Kasumi-1 (cell line): Measurements from ENCODE around the gene AIF1L.
A peak's percentile ranks its signal among the peaks of the same experiment; 100 is the strongest.
"Not testable (repeated sequence)": the region's sequence is repeated elsewhere in the genome, so short reads cannot be mapped to it uniquely, and the experiment has no call there.

Experiments
- DNase-seq, 2 experiments: peaks; one replicate each; lab custom pipeline; 2025; lab: John Stamatoyannopoulos, UW

The AIF1L gene

DNA sequence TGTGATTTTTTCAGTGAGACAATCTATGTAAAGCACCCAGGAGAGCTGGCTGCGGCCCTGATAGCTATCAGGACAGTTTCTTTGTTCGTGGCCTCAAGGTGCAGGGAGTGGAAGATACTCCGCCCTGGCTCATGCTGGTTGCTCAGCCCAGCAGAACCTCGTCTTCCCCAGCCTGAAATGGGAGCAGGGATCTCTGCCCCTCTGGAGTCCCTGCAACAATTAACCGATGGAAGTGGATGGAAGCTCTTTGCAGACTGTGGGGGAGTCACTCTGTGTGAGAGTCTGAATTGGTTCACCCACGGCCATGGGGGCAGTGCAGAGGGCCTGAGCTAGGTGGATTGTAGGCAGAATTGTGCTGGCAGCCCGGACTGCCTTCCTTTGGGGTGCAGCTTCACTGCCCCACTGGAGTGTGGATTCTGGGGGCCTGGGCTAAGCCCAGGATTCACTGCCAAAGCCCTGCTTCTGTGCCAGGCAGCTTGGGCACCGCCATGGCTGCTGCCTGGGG lies 2.8 kb downstream of the AIF1L start:
- DNase-seq, result no peak

DNA sequence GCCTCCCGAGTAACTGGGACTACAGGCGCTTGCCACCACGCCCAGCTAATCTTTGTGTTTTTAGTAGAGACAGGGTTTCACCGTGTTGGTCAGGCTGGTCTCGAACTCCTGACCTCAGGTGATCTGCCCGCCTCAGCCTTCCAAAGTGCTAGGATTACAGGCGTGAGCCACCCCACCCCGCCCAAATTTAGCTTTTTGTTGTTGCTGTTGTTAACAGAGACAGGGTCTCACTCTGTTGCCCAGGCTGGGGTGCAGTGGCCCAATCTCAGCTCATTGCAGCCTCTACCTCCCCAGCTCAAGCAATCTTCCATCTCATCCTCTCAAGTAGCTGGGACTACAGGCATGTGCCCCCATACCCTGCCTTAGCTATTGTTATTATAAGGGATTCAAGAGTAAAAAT lies 3.5 kb downstream of the AIF1L start:
- not testable (repeated sequence) for DNase-seq

DNA sequence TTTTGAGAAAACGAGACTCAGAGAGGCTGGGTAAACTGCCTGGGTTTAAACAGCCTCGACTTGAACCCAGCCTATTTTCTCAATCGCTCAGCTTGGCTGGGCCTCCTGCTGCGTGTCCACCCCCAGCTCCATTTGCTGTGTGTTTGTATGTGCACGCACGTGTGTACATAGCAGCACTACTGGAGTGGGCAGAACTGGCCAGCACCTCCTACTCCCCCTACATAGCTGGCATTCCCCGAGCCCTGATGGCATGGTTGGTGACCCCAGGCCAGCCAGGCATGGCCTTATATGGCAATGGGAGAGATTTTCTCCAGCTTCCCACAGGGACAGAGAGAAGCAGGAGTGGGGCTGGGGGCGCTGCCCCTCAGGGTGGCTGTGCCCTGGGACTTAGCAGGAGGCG lies 4.1 kb downstream of the AIF1L start:
- no peak for DNase-seq

DNA sequence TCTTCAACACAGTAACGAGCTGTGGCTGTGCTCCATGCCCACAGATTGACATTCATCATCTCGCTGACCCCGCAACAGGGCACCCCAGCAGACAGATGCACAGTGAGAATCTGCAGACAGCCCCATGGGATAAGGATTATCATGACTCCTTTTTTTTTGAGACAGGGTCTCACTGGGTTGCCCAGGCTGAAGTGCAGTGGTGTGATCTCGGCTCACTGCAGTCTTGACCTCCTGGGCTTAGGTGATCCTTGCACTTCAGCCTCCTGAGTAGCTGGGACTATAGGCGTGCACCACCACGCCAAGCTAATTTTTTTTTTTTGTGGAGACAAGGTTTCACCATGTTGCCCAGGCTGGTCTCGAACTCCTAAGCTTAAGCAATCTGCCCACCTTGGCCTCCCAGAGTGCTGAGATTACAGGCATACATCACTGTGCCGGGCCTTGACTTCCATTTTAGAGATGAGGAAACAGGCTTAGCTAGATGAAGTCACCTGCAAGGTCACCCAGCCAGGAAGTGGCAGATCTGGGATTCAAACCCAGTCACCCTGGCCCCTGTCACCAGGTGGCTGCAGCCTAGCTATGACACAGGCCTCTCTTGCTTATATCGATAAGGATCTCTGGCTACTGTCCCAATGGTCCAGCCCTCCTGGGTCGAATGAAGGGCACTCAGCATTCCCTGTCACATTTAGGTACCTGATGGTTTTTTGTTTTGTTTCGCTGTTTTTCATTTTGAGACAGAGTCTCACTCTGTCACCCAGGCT lies 5.1 kb downstream of the AIF1L start:
- DNase-seq, result no peak

DNA sequence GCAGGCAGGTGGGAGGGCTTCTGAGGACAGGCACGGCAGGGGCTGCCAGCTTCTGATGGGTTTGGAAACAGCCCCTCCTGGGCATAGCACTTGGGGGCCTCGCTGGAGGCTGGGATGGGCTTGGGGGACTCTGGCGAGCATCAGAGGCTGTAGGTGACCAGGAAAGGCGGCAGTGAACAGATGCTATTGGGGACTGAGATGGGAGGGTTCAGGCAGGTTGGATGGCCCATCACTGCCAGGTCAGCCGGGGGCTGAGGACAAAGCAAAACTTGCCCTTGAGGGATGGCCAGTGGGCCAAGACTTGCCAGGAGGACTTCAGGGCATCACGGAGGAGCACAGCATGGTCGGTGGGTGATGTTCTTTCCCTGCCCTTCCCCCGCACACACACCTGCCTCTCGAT lies 6.7 kb downstream of the AIF1L start:
- DNase-seq, result no peak

DNA sequence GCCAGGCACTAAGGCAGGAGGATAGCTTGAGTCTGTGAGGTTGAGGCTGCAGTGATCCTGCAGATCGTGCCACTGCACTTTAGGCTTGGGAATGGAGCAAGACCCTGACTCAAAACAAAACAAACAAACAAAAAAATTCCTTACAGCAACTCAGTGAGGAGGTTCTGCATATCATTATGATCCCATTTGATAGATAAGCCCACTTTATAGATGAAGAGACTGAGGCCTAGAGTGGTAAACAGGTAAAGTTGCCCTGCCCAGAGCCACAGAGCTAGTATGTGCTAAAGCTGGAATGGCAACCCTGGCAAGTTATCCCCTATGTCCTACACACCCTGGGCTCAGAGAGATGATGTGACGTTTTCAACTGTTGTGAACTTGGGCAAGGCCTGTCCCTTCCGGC lies 7.2 kb downstream of the AIF1L start:
- no peak for DNase-seq

DNA sequence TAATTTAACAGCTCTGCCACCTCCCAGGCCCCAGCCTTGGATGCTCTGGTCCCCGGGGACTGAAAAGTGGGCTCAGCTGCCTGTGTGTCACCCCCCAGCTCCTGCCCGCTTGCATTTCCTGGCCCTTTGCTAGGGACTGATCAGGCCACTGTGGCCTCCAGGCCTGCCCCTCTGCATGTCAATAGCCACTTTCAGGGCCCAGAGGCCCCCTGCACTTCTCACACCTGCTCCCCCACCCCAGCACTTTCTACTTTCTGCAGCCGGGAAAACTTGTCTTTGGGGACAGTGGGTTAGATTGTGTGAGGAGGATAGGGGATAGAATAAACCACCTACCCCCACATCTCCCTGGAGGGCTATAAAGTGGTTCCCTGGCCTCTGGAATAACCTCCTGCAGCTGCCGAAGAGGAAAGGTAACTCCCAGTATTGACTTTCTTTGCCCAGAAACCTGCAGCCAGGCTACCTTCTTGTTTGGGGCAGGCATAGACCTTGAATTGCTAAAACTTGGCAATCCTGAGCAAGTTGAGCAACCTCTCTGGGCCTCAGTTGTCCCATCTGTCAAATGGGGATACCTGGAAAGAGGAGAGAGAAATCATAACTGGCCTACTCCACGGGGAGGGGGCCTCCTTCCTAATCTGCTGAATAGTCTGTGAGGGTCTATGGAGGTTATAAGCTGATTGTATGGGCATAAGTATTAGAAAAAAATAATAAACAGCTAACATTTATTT lies 7.8 kb downstream of the AIF1L start:
- DNase-seq, result no peak

DNA sequence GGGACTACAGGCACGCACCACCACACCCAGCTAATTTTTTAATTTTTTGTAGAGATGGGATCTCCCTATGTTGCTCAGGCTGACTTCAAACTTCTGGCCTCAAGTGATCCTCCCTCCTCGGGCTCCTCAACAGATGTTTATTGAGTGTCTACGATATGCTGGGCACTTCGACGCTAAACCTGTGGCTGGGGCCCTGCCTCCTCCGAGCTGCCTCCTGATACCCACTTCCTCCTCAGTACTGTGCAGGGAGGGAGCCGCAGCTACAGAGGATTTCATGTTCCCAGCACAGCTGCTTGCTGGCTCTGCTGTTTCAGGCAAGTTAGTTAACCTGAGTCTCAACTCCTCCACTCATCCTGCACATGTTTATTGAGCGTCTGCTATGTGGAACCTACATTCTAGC lies 9.6 kb downstream of the AIF1L start:
- DNase-seq, result no peak

DNA sequence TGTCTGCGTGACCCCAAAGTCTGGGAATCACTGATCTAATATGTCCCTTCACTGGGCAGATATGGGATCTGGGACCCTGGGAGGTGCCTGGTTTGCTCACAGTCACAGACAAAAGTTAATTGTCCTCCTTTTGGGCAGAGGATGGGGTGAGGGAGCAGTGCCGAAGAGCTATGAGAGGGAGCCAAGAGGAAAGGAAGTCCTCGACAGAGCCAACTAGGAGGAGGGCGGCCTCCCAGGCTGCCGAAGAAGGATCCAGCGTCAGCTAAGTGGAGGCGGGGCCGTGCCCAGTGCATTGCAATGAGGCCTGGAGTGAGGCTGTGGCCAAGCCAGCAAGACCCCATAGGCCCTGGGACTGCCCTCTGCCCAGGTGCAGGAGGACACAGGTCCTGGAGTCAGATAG lies 11.4 kb downstream of the AIF1L start:
- no peak for DNase-seq

DNA sequence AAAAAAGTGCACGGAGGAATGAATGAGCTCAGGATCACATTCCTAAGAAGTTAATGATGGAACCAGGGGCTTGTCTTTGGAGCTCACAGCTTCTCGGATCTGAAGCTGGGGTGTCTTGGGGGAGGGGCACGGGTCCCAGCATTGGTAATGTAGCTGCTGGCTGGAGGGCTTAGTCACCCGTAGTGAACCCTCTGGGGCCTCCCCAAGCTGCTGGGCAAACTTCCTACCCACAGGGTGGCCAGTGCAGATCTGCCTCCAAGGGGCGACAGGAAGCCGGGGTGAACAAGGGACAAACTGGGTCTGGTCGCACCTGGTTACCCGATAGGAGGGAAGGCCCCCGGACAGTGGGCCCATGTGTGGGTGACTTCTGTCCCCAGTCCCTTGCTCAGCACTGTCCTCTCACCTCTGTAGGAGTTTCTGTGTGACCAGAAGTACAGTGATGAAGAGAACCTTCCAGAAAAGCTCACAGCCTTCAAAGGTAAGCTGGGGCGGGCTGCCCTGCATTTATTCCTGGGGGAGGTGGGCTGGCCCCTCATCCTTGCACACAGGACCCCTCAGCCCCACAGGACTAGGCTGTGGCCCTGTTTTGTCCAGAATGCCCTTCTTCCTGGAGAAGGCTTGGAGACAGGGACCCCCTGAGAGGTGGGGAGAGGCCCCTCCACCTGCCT lies 15.0 kb downstream of the AIF1L start:
- no peak for DNase-seq

DNA sequence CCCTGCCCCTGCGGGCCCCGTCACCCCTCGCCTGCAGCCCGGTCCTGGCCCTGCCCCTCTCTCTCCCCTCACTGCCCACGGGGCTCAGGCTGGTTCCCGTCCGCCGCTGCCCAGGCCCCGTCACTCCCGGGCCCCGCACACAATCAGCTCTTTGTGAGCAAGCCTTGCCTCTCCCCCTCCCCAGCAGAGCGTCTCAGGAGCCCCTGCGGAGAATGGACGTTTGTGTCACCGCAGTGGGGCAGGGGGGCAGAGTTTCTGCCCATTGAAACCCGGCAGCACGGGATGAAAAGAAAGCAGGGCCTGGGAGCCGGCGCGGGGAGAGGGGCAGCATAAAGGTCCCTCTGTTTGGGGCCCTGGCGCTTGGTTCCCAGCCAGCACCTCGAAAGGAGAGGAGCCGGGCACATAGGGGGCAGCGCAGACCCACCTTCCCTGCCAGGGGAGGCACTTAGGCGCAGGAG lies 15.6 kb downstream of the AIF1L start:
- no peak for DNase-seq

DNA sequence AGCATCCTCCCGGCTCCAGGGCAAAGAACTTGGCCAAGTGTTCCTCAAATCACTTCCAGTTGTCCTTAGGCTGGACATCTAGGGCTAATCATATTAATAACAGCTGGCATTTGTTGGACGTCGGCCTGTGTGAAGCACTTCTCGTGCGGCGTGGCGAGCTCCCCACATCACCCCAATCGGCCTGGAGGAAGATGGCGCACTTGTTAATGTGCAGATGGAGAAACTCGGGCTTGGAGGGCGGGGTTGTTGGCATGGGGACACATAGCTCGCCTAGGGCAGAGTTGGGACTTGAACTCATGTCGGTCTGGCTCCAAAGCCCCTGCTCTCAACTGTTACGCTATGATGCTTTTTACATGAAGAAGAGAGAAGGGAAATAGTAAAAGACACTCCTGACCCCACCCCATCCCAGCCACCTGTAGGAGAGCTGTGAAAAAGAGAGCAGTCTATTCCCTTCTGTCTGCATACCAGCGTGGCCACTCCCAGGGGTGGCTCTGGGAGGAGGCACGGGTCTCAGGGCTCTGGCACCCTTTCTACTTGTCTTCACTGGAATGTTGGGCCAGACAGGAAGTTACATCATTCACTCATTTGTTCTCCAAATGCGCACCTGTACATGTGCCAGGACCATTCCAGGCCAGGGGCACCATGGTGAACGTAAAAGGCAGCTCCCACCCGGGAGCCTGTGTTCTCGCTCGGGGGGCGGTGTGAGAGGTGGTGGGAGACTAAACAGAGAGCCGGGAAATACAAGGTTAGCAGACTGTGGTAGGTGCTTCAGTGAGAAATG lies 16.2 kb downstream of the AIF1L start:
- no peak for DNase-seq

DNA sequence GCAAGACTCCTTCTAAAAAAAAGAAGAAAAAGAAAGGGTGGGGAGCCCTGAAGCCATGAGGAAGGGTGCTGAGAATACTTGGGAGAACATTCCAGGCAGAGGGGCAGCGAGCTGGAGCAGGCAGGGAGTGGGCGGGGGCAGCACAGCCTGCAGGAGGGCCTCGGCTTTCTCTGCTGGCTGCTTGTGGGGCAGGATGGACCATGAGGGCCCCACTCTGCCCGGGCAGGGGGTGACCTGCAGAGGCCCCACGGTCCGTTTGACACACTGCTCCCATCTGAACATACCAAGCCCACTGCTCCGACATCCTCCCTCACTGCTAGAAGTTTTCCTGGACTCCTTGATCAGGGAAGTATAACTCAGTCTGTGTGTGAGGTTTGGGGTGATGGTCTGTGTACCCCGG lies 17.3 kb downstream of the AIF1L start:
- DNase-seq, result no peak

DNA sequence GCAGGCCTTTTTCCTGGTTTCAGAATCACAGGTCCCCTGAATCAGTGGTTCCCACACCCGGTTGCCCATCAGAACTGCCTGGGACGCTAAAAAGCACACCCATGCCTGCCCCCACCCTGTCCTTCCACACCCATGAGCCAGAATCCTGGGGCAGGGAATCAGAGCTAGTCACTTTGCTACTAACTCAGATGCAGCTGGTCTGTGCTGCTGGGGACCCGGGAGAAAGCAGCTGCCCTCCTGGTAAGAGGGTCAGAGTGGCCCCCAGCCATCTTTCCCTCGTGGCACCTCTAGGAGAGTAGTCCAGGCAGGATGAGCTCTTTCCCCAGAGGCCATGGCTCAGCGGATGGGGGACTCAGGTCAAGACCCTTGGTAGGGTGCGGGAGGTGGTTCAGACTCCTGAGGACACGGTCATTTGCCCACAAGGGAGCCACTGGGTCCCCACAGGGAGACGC lies 17.8 kb downstream of the AIF1L start:
- no peak for DNase-seq

DNA sequence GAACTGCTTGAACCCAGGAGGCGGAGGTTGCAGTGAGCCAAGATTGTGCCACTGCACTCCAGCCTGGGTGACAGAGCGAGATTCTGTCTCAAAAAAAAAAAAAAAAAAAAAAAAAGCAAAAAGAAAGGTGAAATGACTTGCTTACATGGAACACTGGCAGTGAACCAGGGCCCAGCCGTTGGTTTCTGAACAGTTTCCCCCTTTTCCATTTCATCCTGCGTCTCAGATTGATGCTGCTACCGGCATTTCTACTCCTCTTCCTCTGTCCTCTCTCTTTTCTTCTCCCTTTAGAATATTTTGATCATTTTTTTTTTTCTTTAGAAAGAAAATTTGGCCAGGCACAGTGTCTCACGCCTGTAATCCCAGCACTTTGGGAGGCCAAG lies 19.0 kb downstream of the AIF1L start:
- not testable (repeated sequence) for DNase-seq

DNA sequence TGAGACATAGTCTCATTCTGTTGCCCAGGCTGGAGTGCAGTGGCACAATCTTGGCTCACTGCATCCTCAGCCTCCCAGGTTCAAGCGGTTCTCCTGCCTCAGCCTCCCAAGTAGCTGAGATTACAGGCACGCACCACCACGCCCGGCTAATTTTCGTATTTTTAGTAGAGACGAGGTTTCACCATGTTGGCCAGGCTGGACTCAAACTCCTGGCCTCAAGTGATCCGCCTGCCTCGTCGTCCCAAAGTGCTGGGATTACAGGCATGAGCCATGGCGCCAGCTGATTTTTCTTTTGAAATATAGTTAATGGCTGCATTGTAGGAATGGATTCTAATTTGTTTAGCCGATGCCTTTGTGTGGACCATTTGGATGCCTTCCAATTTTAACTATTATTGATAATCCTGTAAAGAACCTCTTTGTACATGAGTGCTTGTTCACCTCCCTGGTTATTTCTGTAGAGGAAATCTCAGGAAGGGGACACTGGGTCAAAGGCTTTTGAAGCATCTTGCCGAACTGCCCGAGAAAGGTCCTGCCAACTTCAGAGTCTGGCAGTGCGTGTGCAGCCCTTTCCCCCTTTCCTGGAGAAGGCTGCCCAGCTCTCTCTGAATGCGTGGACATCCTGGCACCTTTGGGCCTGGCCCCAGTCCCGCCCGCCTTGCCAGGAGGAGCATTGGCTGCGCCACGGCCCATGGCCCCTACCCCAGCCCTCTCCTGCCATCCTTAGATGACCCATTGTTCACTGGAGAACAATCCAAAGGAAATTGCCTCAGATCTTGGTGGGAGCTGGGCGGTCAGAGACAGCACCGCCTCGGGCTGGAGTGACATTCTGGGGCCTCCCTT lies 20.2 kb downstream of the AIF1L start:
- DNase-seq, result no peak

DNA sequence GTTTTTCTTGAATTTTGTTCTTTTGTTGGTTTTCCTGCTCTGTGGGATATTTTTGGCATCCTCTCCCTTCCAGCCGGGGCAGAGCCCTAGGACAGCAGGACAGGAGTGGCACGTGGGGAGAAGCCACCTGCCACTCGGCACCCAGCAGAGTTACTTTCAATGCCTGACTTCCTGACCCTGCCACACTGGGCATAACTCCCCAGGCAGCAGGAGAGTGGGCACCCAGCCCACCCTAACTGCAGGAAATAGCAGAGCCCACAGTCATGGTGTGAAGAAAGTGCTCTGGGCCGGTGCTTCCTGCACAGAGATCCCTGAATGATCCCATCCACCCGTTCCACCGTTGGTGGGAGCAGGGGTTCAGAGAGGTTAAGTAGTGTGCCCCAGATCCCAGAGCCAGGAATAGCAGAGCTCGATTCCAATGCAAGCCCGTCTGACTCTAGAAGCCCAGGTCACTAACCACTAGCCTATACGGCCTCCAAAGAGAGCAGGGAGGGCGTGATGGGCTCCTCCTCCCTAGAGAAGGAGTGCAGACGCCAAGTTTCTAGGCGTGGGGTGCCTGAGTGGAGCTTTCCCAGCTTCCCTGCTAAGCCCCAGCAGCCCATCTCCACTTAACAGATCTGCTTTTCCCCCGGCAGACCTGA lies 20.9 kb downstream of the AIF1L start:
- DNase-seq, result peak; percentile 54 to 77

DNA sequence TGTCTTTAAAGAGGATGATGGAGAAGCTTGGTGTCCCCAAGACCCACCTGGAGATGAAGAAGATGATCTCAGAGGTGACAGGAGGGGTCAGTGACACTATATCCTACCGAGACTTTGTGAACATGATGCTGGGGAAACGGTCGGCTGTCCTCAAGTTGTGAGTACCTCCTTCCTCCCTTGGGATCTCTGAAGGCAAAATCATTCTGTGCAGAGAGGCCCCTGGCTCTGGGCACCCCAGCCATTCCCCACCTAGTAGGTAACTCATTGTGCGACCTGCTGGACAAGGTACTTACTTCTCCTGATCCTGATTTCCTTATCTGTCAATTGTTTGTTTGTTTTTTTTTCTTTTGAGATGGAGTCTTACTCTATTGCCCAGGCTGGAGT lies 21.4 kb downstream of the AIF1L start:
- DNase-seq, result no peak

DNA sequence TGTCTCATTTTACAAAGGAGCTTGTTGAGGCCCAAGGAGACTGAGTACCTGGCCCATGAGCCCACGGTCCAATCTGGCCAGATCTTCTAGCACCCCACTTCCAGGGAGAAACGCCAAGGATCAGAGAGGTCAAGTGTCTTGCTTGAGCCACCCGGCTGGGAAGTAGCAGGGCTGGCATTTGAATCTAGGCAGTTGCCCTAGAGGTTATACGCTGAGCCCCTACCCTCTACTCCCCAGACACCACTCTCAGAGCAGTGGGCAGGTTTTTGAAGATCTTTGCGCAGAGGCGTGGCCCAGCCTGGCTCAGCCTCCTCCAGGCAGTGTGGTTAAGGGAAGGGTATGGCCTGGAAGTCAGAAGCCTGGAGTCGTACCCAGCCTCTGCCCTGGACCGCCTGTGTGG lies 23.3 kb downstream of the AIF1L start:
- DNase-seq, result no peak

DNA sequence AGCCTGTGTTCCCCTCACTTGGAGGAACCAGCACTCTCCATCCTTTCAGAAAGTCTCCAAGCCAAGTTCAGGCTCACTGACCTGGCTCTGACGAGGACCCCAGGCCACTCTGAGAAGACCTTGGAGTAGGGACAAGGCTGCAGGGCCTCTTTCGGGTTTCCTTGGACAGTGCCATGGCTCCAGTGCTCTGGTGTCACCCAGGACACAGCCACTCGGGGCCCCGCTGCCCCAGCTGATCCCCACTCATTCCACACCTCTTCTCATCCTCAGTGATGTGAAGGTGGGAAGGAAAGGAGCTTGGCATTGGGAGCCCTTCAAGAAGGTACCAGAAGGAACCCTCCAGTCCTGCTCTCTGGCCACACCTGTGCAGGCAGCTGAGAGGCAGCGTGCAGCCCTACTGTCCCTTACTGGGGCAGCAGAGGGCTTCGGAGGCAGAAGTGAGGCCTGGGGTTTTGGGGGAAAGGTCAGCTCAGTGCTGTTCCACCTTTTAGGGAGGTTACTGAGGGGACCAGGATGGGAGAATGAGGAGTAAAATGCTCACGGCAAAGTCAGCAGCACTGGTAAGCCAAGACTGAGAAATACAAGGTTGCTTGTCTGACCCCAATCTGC lies 24.4 kb downstream of the AIF1L start:
- no peak for DNase-seq
